ENCODE results near the gene TBATA. TPM values are rescaled to one million over a fixed set of nuclear protein-coding genes. Genes with fewer than 3 reads are reported as not detected.

The TBATA gene
- total RNA-seq, 2 donors from 2014 or later = not detected

- ATAC-seq = no peak
- no peak for DNase-seq
- intact Hi-C loops (cut with DNase I, micrococcal nuclease) = no loop called here
Measured at GRCh38 chr10:70733051-70733450, 52.1 kb downstream of the TBATA start.

GRCh38 chr10:70732569-70732968, 52.6 kb downstream of the TBATA start:
- intact Hi-C loops (cut with DNase I, micrococcal nuclease) = no loop called here
- ATAC-seq (no peak), DNase-seq (no peak)

- DNase-seq = no peak
- intact Hi-C loops (cut with DNase I, micrococcal nuclease) = no loop called here
- ATAC-seq = no peak
Measured at GRCh38 chr10:70730955-70731354, 54.2 kb downstream of the TBATA start.

- ATAC-seq (no peak), DNase-seq (no peak)
- intact Hi-C loops (cut with DNase I, micrococcal nuclease) = no loop called here
Measured at GRCh38 chr10:70729763-70730357, 55.3 kb downstream of the TBATA start.

- ATAC-seq (no peak), DNase-seq (no peak)
- intact Hi-C loops (cut with DNase I, micrococcal nuclease) = no loop called here
Measured at GRCh38 chr10:70728328-70728727, 56.8 kb downstream of the TBATA start.

- no peak for ATAC-seq
- intact Hi-C loops (cut with DNase I, micrococcal nuclease) = no loop called here
Measured at GRCh38 chr10:70726909-70727495, 58.2 kb downstream of the TBATA start.

GRCh38 chr10:70723771-70724170, 61.4 kb downstream of the TBATA start:
- ATAC-seq (no peak), DNase-seq (no peak)
- intact Hi-C loops (cut with DNase I, micrococcal nuclease) = no loop called here

More at GRCh38 chr10:70726909-70727495, 58.2 kb downstream of the TBATA start:
- DNase-seq = no peak

- ATAC-seq = no peak
- no peak for DNase-seq
- intact Hi-C loops (cut with DNase I, micrococcal nuclease) = no loop called here
Measured at GRCh38 chr10:70722820-70723424, 62.3 kb downstream of the TBATA start.

Other genes starting within 250 kb of the TBATA start
- gene PRF1, start 182.6 kb downstream of the TBATA start, total RNA-seq = 1 to 10 TPM; 2.7 to 4.3 TPM
- 1 to 10 TPM in 1 of 2 donors, under 1 TPM in 1; 0.95 to 2.1 TPM for gene ADAMTS14, start 112.9 kb downstream of the TBATA start, total RNA-seq
- 10 to 100 TPM; 68.8 to 82.2 TPM for gene SGPL1, start 30.6 kb upstream of the TBATA start, total RNA-seq
- gene PCBD1, start 103.2 kb upstream of the TBATA start, total RNA-seq = 10 to 100 TPM; 67.6 to 78.2 TPM

All from left colon (tissue), 2 donors.